Spleen (tissue), 7 donors: ENCODE measurements around the gene COL8A1.

Source experiments
- POLR2AphosphoS5 ChIP-seq, 3 donors: sonication (generic); formaldehyde crosslinking; IDR thresholded peaks; one replicate each; pipeline ENCODE4 v1.5.1; 2017; ENCODE audit warnings: antibody characterized with exemption in 3 of 3
- TF ChIP-seq, protein P1 (sequence below), 11 experiments: fragments of 200-600 bp in 7 of 11; fragments of 450-650 bp in 4 of 11; sonication (generic) in 4 of 11; IDR thresholded peaks in 8 of 11; conservative IDR thresholded peaks in 3 of 11; 1 replicate in 7 of 11; 2 replicates in 4 of 11; pipeline versions ENCODE4 v1.4.0 to v1.8.0; 2016 to 2021; ENCODE audit warnings: antibody characterized with exemption in 11 of 11, inconsistent platforms in 4 of 11, mild to moderate bottlenecking in 1 of 11
- donor health status: DM: no; HTN: no; CAD: no; lungs with moderate emphysema.
- donor health status: DM: no; HTN: no; CAD: no.
- donor health status: DM: no; HTN: no; CAD: no.

DNA sequence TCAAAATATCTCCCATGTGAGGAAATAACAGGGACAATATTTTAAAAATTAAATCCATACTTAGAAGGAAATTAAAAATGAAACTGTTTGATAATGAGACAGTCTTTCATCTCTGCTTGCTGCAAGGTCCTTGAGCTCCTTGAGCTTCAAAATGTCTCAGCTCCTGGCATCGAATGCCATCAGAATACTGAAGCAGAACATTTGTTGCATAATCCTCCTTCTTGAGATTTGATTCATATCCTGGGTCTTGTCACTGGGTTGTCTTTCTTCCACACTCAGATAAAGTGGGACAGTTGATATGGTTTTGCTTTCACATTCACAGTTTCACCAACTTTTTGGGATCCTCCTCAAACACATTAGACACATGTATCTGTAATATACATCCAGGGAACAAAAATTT lies 27.8 kb downstream of the COL8A1 start:
- TF ChIP-seq POLR2AphosphoS5 (IDR thresholded peaks at IDR 0.05): no peak
- TF ChIP-seq, protein P1, sequence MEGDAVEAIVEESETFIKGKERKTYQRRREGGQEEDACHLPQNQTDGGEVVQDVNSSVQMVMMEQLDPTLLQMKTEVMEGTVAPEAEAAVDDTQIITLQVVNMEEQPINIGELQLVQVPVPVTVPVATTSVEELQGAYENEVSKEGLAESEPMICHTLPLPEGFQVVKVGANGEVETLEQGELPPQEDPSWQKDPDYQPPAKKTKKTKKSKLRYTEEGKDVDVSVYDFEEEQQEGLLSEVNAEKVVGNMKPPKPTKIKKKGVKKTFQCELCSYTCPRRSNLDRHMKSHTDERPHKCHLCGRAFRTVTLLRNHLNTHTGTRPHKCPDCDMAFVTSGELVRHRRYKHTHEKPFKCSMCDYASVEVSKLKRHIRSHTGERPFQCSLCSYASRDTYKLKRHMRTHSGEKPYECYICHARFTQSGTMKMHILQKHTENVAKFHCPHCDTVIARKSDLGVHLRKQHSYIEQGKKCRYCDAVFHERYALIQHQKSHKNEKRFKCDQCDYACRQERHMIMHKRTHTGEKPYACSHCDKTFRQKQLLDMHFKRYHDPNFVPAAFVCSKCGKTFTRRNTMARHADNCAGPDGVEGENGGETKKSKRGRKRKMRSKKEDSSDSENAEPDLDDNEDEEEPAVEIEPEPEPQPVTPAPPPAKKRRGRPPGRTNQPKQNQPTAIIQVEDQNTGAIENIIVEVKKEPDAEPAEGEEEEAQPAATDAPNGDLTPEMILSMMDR (IDR thresholded peaks at IDR 0.05 in 8 of 11, conservative IDR thresholded peaks at IDR 0.05 in 3 of 11): no peak
